ENCODE results near the gene NID1.

- TF ChIP-seq POLR2A (IDR thresholded peaks at IDR 0.05) = no peak
- TF ChIP-seq CTCF (IDR thresholded peaks at IDR 0.05) = no peak
Observed at GRCh38 chr1:235940285-235940684, 124.6 kb downstream of the NID1 start.
